Neural progenitor cell (in vitro differentiated cells): ENCODE results near the gene XCR1. TPM values are rescaled to one million over a fixed set of nuclear protein-coding genes. Genes with fewer than 3 reads are reported as not detected.
A peak's percentile ranks its signal among the peaks of the same experiment; 100 is the strongest.

ENCODE experiments used
- DNase-seq: peaks from one replicate; pipeline ENCODE4 v3.0.0-alpha.2; 2016; ENCODE audit warnings: low spot score
- H2AFZ ChIP-seq: fragments of 200-600 bp; sonication (generic); replicated peaks from 2 replicates; pipeline ENCODE4 v1.6.1; 2016; ENCODE audit warnings: antibody characterized with exemption
- H3F3A ChIP-seq: fragments of 200-600 bp; sonication (generic); 2 replicates; pipeline ENCODE4 v1.6.1; 2016; ENCODE audit warnings: antibody characterized with exemption, low read depth
- H3K27ac ChIP-seq: fragments of 200-600 bp; sonication (generic); 2 replicates; pipeline ENCODE4 v1.5.1; 2016; ENCODE audit warnings: mild to moderate bottlenecking
- H3K27me3 ChIP-seq: fragments of 200-600 bp; sonication (generic); 2 replicates; pipeline ENCODE4 v1.6.1; 2016; ENCODE audit warnings: mild to moderate bottlenecking, moderate library complexity
- H3K36me3 ChIP-seq: fragments of 200-600 bp; sonication (generic); 2 replicates; pipeline ENCODE4 v1.5.1; 2016
- H3K4me1 ChIP-seq: fragments of 200-600 bp; sonication (generic); 2 replicates; pipeline ENCODE4 v1.6.1; 2016; ENCODE audit warnings: mixed run types
- H3K4me2 ChIP-seq: fragments of 200-600 bp; sonication (generic); 2 replicates; pipeline ENCODE4 v1.6.1; 2016
- H3K4me3 ChIP-seq: fragments of 200-600 bp; sonication (generic); 2 replicates; pipeline ENCODE4 v1.5.1; 2016
- H3K79me2 ChIP-seq: fragments of 200-600 bp; sonication (generic); 2 replicates; pipeline ENCODE4 v1.6.1; 2016; ENCODE audit warnings: low read depth
- H3K9ac ChIP-seq: fragments of 200-600 bp; sonication (generic); 2 replicates; pipeline ENCODE4 v1.6.1; 2016
- H3K9me3 ChIP-seq: fragments of 200-600 bp; sonication (generic); 2 replicates; pipeline ENCODE4 v1.5.1; 2016; ENCODE audit warnings: low read depth
- H4K20me1 ChIP-seq: fragments of 200-600 bp; sonication (generic); 2 replicates; pipeline ENCODE4 v1.6.1; 2016; ENCODE audit warnings: low read depth
- H3K27ac Mint-ChIP-seq: 3 replicates; pipeline ENCODE4 v1.8.0; 2021; ENCODE audit warnings: mixed read lengths
- H3K27me3 Mint-ChIP-seq: 2 replicates; pipeline ENCODE4 v1.8.0; 2022; ENCODE audit warnings: low read depth, mild to moderate bottlenecking, inconsistent platforms, moderate library complexity, mixed read lengths; ENCODE audit not compliant: insufficient read depth
- H3K36me3 Mint-ChIP-seq: 3 replicates; pipeline ENCODE4 v1.8.0; 2021; ENCODE audit warnings: mixed read lengths
- H3K4me1 Mint-ChIP-seq: 3 replicates; pipeline ENCODE4 v1.8.0; 2021; ENCODE audit warnings: mixed read lengths
- H3K4me3 Mint-ChIP-seq: 3 replicates; pipeline ENCODE4 v1.8.0; 2021; ENCODE audit warnings: mild to moderate bottlenecking, moderate library complexity, mixed read lengths
- H3K9me3 Mint-ChIP-seq: 3 replicates; pipeline ENCODE4 v1.8.0; 2020; ENCODE audit warnings: mixed read lengths
- EZH2 ChIP-seq: fragments of 200-600 bp; sonication (generic); IDR thresholded peaks from 2 replicates; pipeline ENCODE4 v1.6.1; 2017; ENCODE audit warnings: antibody characterized with exemption, mild to moderate bottlenecking, moderate library complexity
- EZH2phosphoT487 ChIP-seq: fragments of 200-600 bp; sonication (generic); IDR thresholded peaks from 2 replicates; pipeline ENCODE4 v1.6.1; 2017; ENCODE audit warnings: antibody characterized with exemption
- total RNA-seq: library from RNA; depleted of rRNA; stranded (reverse); fragments of >200 nt; gene quantifications from 2 replicates; pipeline ENCODE4 v1.2.3, GENCODE V29; 2015; ENCODE audit warnings: low replicate concordance
- TF ChIP-seq, protein P1 (sequence below): fragments of 200-600 bp; sonication (generic); IDR thresholded peaks from 2 replicates; pipeline ENCODE4 v1.5.1; 2017; ENCODE audit warnings: antibody characterized with exemption, mild to moderate bottlenecking

XCR1 gene
- total RNA-seq, 1 donor from 2014 or later, result not detected

DNA sequence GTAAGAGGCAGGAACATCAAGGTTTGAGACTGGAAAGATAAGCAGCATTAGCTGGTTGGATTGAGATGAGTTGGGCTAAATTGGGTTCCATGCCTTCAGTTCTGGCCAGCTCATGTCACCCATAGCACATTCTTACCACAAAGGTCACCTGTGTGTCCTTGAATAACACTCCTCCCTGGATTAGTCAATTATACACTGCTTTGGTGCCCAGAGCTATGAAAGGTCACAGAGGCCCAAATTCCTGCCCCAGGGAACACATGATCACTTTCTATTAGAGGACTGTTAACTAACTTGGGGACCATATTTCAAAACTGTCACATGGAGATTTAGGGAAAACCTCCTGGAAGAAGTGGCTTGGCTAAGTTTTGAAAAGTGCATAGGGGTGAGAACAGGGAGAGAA lies 40.1 kb upstream of the XCR1 start:
- no peak overlapping the region for H3K27ac Mint-ChIP-seq
- no peaks in the 10 kb centered on the region for H3K27me3 Mint-ChIP-seq
- peaks cover 6% of the 10 kb centered on the region for H3K4me1 Mint-ChIP-seq
- H2AFZ ChIP-seq, result peak overlapping the region; percentile 38
- H3K4me1 ChIP-seq, result no peaks in the 10 kb centered on the region
- H3K36me3 ChIP-seq, result no peaks in the 10 kb centered on the region
- H3K4me3 Mint-ChIP-seq, result no peak overlapping the region
- no peaks in the 10 kb centered on the region for H3F3A ChIP-seq
- no peak overlapping the region for H3K4me3 ChIP-seq
- H3K79me2 ChIP-seq, result no peaks in the 10 kb centered on the region
- no peaks in the 10 kb centered on the region for H3K9me3 Mint-ChIP-seq
- H3K27ac ChIP-seq, result no peak overlapping the region
- no peak overlapping the region for H3K9ac ChIP-seq
- H3K9me3 ChIP-seq, result no peaks in the 10 kb centered on the region
- no peaks in the 10 kb centered on the region for H4K20me1 ChIP-seq
- H3K27me3 ChIP-seq, result peaks cover 5% of the 10 kb centered on the region
- TF ChIP-seq EZH2phosphoT487 (no peak), EZH2 (no peak)
- TF ChIP-seq, protein P1, sequence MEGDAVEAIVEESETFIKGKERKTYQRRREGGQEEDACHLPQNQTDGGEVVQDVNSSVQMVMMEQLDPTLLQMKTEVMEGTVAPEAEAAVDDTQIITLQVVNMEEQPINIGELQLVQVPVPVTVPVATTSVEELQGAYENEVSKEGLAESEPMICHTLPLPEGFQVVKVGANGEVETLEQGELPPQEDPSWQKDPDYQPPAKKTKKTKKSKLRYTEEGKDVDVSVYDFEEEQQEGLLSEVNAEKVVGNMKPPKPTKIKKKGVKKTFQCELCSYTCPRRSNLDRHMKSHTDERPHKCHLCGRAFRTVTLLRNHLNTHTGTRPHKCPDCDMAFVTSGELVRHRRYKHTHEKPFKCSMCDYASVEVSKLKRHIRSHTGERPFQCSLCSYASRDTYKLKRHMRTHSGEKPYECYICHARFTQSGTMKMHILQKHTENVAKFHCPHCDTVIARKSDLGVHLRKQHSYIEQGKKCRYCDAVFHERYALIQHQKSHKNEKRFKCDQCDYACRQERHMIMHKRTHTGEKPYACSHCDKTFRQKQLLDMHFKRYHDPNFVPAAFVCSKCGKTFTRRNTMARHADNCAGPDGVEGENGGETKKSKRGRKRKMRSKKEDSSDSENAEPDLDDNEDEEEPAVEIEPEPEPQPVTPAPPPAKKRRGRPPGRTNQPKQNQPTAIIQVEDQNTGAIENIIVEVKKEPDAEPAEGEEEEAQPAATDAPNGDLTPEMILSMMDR, result no peak
- no peaks in the 10 kb centered on the region for H3K36me3 Mint-ChIP-seq
- DNase-seq, result no peak
- no peak overlapping the region for H3K4me2 ChIP-seq

DNA sequence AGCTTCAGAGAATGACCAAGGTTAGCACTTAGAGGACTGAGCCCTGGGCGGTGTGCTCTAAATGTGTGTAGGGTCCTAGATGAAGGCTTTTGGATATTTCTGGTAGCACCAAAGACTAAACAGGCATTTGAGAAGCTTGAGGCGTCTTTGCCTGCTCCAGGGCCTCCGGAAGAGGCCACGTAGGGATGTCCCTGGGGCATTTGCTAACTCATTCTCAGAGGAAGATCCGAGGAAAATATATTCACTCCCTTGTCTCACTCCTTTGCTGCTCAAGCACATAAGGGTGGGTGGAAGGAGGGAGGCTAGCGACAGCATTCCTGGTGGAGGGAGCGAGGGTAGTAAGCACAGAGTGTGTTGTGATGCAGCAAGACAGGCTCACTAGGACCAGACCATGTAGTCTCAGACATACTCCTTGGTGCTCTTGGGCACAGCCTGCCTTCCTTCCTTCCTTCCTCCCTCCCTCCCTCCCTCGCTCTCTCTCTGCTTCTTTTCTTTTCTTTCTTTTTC lies 38.5 kb upstream of the XCR1 start:
- Histone ChIP-seq H3K36me3 (no peaks in the 10 kb centered on the region), H3K27me3 (peaks cover 5% of the 10 kb centered on the region), H3K27ac (no peak overlapping the region), H3K9ac (no peak overlapping the region), H2AFZ (no peak overlapping the region), H3K4me3 (no peak overlapping the region), H3K4me2 (no peak overlapping the region), H3K9me3 (no peaks in the 10 kb centered on the region), H4K20me1 (no peaks in the 10 kb centered on the region), H3K4me1 (no peaks in the 10 kb centered on the region), H3K79me2 (no peaks in the 10 kb centered on the region), H3F3A (no peaks in the 10 kb centered on the region)
- peaks cover 6% of the 10 kb centered on the region for H3K4me1 Mint-ChIP-seq
- no peak overlapping the region for H3K4me3 Mint-ChIP-seq
- H3K36me3 Mint-ChIP-seq, result no peaks in the 10 kb centered on the region
- H3K27ac Mint-ChIP-seq, result no peak overlapping the region
- H3K27me3 Mint-ChIP-seq, result no peaks in the 10 kb centered on the region
- H3K9me3 Mint-ChIP-seq, result no peaks in the 10 kb centered on the region
- DNase-seq, result no peak
- TF ChIP-seq EZH2, result no peak
- TF ChIP-seq, protein P1, result no peak
- TF ChIP-seq EZH2phosphoT487, result no peak

DNA sequence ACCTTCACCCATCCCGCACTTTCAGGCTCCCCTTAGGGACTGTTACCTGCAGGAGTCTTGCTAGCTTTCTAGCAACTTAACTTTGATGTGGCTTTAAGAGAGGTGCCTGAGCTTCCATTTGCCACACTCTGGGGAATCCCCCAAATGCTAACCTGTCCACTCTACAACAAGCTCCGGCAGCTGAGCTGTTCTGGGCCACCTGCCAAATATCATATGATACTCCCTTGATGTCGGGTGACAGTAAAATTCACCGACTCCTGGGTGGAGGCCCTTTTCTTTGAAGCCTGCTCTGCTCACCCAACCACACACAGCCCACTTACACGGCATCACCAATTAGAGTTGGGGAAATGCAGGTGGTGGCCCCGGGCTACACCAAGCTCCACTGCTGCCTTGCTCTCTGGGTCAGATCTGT lies 38.0 kb upstream of the XCR1 start:
- Mint-ChIP-seq H3K27me3 (no peaks in the 10 kb centered on the region), H3K9me3 (no peaks in the 10 kb centered on the region), H3K27ac (no peak overlapping the region), H3K36me3 (no peaks in the 10 kb centered on the region), H3K4me3 (no peak overlapping the region), H3K4me1 (peaks cover 6% of the 10 kb centered on the region)
- H3K4me1 ChIP-seq, result no peaks in the 10 kb centered on the region
- no peaks in the 10 kb centered on the region for H3K36me3 ChIP-seq
- peaks cover 5% of the 10 kb centered on the region for H3K27me3 ChIP-seq
- DNase-seq, result no peak
- no peaks in the 10 kb centered on the region for H3K79me2 ChIP-seq
- H3K4me3 ChIP-seq, result no peak overlapping the region
- H4K20me1 ChIP-seq, result no peaks in the 10 kb centered on the region
- TF ChIP-seq EZH2 (no peak), EZH2phosphoT487 (no peak)
- TF ChIP-seq, protein P1, result no peak
- H2AFZ ChIP-seq, result no peak overlapping the region
- H3K9ac ChIP-seq, result no peak overlapping the region
- H3K4me2 ChIP-seq, result no peak overlapping the region
- no peaks in the 10 kb centered on the region for H3F3A ChIP-seq
- no peak overlapping the region for H3K27ac ChIP-seq
- no peaks in the 10 kb centered on the region for H3K9me3 ChIP-seq
